HepG2 (cell line): ENCODE measurements around the gene ERICH6. TPM values are rescaled to one million over a fixed set of nuclear protein-coding genes. Genes with fewer than 3 reads are reported as not detected.

Experiments
- BCL6 ChIP-seq: IDR thresholded peaks from 2 replicates; pipeline ENCODE4 v1.6.1; 2016; ENCODE audit warnings: missing genetic modification reagents, missing compliant biosample characterization
- CTCF ChIP-seq: sonication (generic); formaldehyde crosslinking; IDR thresholded peaks from 2 replicates; pipeline ENCODE4 v1.5.0; 2020; ENCODE audit warnings: mild to moderate bottlenecking, missing genetic modification reagents, moderate library complexity
- DRAP1 ChIP-seq: IDR thresholded peaks from 2 replicates; pipeline ENCODE4 v1.6.1; 2016; ENCODE audit warnings: missing genetic modification reagents, missing compliant biosample characterization
- HDAC1 ChIP-seq: sonication (generic); formaldehyde crosslinking; IDR thresholded peaks from 2 replicates; pipeline ENCODE4 v1.5.1; 2020; ENCODE audit warnings: mild to moderate bottlenecking, missing genetic modification reagents
- HOXA7 ChIP-seq: sonication (generic); formaldehyde crosslinking; IDR thresholded peaks from 2 replicates; pipeline ENCODE4 v1.8.1; 2022; ENCODE audit warnings: mild to moderate bottlenecking, missing genetic modification reagents, moderate library complexity
- MAZ ChIP-seq, 2 experiments: sonication (generic) in 1 of 2; formaldehyde crosslinking in 1 of 2; IDR thresholded peaks; 2 replicates each; pipeline versions ENCODE4 v1.5.0 to v1.6.1; 2012 to 2020; ENCODE audit warnings: low read depth in 2 of 2, mild to moderate bottlenecking in 2 of 2, borderline replicate concordance in 1 of 2, improper control_type of control experiment in 1 of 2, low read length in 1 of 2, missing genetic modification reagents in 1 of 2, moderate library complexity in 1 of 2
- SALL1 ChIP-seq: sonication (generic); formaldehyde crosslinking; IDR thresholded peaks from 2 replicates; pipeline ENCODE4 v1.8.0; 2022; ENCODE audit warnings: mild to moderate bottlenecking, missing genetic modification reagents
- SAP130 ChIP-seq: IDR thresholded peaks from 2 replicates; pipeline ENCODE4 v1.6.1; 2016; ENCODE audit warnings: low read depth
- SP2 ChIP-seq: sonication (generic); formaldehyde crosslinking; IDR thresholded peaks from 2 replicates; pipeline ENCODE4 v1.5.1; 2020; ENCODE audit warnings: mild to moderate bottlenecking, missing genetic modification reagents
- YY1 ChIP-seq: IDR thresholded peaks from 2 replicates; pipeline ENCODE4 v1.6.1; 2011; ENCODE audit warnings: low read length, low read depth, moderate library complexity, mild to moderate bottlenecking; ENCODE audit not compliant: insufficient read depth, insufficient replicate concordance
- ZNF350 ChIP-seq: sonication (generic); formaldehyde crosslinking; IDR thresholded peaks from 2 replicates; pipeline ENCODE4 v1.4.0; 2020; ENCODE audit warnings: mild to moderate bottlenecking, low read depth, missing genetic modification reagents, borderline replicate concordance
- ZNF354B ChIP-seq: sonication (generic); formaldehyde crosslinking; IDR thresholded peaks from 2 replicates; pipeline ENCODE4 v1.8.0; 2022; ENCODE audit warnings: mild to moderate bottlenecking, missing genetic modification reagents
- ZNF383 ChIP-seq: sonication (generic); formaldehyde crosslinking; IDR thresholded peaks from 2 replicates; pipeline ENCODE4 v1.4.0; 2020; ENCODE audit warnings: missing genetic modification reagents, mild to moderate bottlenecking, borderline replicate concordance
- ZSCAN29 ChIP-seq: sonication (generic); formaldehyde crosslinking; conservative IDR thresholded peaks from 2 replicates; pipeline ENCODE4 v1.4.0; 2020; ENCODE audit warnings: mild to moderate bottlenecking, missing genetic modification reagents
- ZXDC ChIP-seq: sonication (generic); formaldehyde crosslinking; IDR thresholded peaks from 2 replicates; pipeline ENCODE4 v1.5.0; 2020; ENCODE audit warnings: mild to moderate bottlenecking, missing genetic modification reagents
- polyA plus RNA-seq, 8 experiments: library from polyadenylated mRNA; depleted of rRNA in 3 of 8; stranded (reverse) in 7 of 8; unstranded in 1 of 8; fragments of >200 nt; fragmentation: Illumina TruSeq in 4 of 8; extraction: Trizol in 4 of 8; gene quantifications; 2 replicates each; pipeline versions ENCODE4 v1.2.1 to v1.2.3, GENCODE V29; 2011 to 2016; ENCODE audit warnings: low read depth in 4 of 8, missing spikeins in 1 of 8, mixed read lengths in 1 of 8; ENCODE audit not compliant: insufficient read depth in 1 of 8
- total RNA-seq, 5 experiments: library from RNA; depleted of rRNA; stranded (reverse); fragments of >200 nt; fragmentation: Illumina TruSeq; extraction: Trizol; gene quantifications; 2 replicates each; pipeline ENCODE4 v1.2.3, GENCODE V29; 2016; ENCODE audit warnings: low read depth in 1 of 5
- TF ChIP-seq, protein P1 (sequence below): sonication (generic); formaldehyde crosslinking; IDR thresholded peaks from 2 replicates; pipeline ENCODE4 v1.4.0; 2020; ENCODE audit warnings: missing genetic modification reagents
- TF ChIP-seq, protein P2 (sequence below): sonication (generic); formaldehyde crosslinking; IDR thresholded peaks from 2 replicates; pipeline ENCODE4 v1.4.0; 2020; ENCODE audit warnings: missing genetic modification reagents
- TF ChIP-seq, protein P3 (sequence below): IDR thresholded peaks from 2 replicates; pipeline ENCODE4 v1.6.1; 2016

The ERICH6 gene
- total and polyA plus RNA-seq, 2 of the 13 experiments (the other 11 are each of a cell fraction or from before 2014, with no cell fraction given), result 0.03 TPM; not detected in 1

DNA sequence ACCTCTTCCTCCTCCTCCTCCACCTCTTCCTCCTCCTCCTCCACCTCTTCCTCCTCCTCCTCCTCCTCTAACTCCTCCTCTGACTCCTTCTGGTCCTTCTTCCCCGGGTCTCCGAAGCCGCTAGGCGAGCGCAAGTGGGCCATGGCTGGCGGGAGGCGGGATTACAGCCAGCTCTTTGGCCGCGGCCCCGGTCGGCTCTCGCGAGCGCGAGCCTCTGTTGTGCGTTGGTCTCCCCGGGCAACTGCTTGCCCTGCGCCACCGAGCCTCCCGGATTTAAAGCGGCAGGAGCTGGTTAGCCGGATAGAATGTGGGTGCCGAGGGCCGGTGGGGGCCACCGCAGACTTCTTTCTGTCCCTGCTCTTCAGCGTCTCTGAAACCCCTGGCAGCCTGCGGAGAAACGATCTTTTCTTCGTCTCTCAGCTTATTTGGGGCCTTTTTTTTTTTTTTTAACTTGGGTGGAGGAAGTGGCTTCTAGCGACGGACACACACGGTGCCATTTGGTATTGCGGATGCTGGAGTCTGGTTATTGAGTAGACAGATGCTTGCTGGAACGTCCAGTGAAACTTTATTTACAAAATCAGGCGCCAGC, at the start of gene ERICH6 (continued):
- TF ChIP-seq HOXA7, result no peak
- peak; percentile 60 for TF ChIP-seq DRAP1 (CRISPR knock-in tag)
- TF ChIP-seq SALL1 (CRISPR knock-in tag), result peak; percentile 32; the same call in 1 of the 2 replicates
- TF ChIP-seq ZNF350, result peak; percentile 47; the same call in 1 of the 2 replicates
- TF ChIP-seq ZNF383 (CRISPR knock-in tag), result no peak
- TF ChIP-seq, protein P1, sequence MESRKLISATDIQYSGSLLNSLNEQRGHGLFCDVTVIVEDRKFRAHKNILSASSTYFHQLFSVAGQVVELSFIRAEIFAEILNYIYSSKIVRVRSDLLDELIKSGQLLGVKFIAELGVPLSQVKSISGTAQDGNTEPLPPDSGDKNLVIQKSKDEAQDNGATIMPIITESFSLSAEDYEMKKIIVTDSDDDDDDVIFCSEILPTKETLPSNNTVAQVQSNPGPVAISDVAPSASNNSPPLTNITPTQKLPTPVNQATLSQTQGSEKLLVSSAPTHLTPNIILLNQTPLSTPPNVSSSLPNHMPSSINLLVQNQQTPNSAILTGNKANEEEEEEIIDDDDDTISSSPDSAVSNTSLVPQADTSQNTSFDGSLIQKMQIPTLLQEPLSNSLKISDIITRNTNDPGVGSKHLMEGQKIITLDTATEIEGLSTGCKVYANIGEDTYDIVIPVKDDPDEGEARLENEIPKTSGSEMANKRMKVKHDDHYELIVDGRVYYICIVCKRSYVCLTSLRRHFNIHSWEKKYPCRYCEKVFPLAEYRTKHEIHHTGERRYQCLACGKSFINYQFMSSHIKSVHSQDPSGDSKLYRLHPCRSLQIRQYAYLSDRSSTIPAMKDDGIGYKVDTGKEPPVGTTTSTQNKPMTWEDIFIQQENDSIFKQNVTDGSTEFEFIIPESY (CRISPR knock-in tag), result peak; percentile 3; the same call in 1 of the 2 replicates
- TF ChIP-seq YY1, result peak; percentile 61
- TF ChIP-seq, protein P2, sequence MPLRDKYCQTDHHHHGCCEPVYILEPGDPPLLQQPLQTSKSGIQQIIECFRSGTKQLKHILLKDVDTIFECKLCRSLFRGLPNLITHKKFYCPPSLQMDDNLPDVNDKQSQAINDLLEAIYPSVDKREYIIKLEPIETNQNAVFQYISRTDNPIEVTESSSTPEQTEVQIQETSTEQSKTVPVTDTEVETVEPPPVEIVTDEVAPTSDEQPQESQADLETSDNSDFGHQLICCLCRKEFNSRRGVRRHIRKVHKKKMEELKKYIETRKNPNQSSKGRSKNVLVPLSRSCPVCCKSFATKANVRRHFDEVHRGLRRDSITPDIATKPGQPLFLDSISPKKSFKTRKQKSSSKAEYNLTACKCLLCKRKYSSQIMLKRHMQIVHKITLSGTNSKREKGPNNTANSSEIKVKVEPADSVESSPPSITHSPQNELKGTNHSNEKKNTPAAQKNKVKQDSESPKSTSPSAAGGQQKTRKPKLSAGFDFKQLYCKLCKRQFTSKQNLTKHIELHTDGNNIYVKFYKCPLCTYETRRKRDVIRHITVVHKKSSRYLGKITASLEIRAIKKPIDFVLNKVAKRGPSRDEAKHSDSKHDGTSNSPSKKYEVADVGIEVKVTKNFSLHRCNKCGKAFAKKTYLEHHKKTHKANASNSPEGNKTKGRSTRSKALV (CRISPR knock-in tag), result peak; percentile 84
- TF ChIP-seq SP2, result no peak
- 0 out of 2 replicates have a peak, but pooled peaks have one; percentile 47 for TF ChIP-seq ZSCAN29 (CRISPR knock-in tag)
- TF ChIP-seq ZNF354B (CRISPR knock-in tag), result no peak
- TF ChIP-seq SAP130 (CRISPR knock-in tag), result peak; percentile 77
- TF ChIP-seq, protein P3, sequence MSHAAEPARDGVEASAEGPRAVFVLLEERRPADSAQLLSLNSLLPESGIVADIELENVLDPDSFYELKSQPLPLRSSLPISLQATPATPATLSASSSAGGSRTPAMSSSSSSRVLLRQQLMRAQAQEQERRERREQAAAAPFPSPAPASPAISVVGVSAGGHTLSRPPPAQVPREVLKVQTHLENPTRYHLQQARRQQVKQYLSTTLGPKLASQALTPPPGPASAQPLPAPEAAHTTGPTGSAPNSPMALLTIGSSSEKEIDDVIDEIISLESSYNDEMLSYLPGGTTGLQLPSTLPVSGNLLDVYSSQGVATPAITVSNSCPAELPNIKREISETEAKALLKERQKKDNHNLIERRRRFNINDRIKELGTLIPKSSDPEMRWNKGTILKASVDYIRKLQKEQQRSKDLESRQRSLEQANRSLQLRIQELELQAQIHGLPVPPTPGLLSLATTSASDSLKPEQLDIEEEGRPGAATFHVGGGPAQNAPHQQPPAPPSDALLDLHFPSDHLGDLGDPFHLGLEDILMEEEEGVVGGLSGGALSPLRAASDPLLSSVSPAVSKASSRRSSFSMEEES (CRISPR knock-in tag), result no peak
- no peak for TF ChIP-seq BCL6 (CRISPR knock-in tag)
- peak; percentile 30; the same call in 1 of the 2 replicates for TF ChIP-seq MAZ (IDR thresholded peaks at IDR 0.05; ENCODE audit: borderline replicate concordance, low read depth, low read length)
- TF ChIP-seq MAZ (CRISPR knock-in tag; IDR thresholded peaks at IDR 0.05; ENCODE audit: low read depth), result no peak
- TF ChIP-seq HDAC1 (CRISPR knock-in tag), result peak; percentile 60; the same call in 1 of the 2 replicates
- peak; percentile 40; the same call in 1 of the 2 replicates for TF ChIP-seq CTCF (CRISPR knock-in tag)
- TF ChIP-seq ZXDC (CRISPR knock-in tag), result no peak
